ENCODE measurements around the gene DNAJC6.

The DNAJC6 gene

GRCh38 chr1:65299328-65299727 lies 10.0 kb upstream of the DNAJC6 start:
- Histone ChIP-seq H3K4me3 (ENCODE audit: low read depth in 1 of 2, low read length in 2 of 2) (no peak overlapping the region), H3K27ac (ENCODE audit: low read length) (no peak overlapping the region)

GRCh38 chr1:65308781-65309303 lies 501 bp upstream of the DNAJC6 start:
- Histone ChIP-seq H3K9me3 (ENCODE audit: control insufficient read depth in 1 of 2, low read length in 2 of 2) (no peaks in the 10 kb centered on the region), H3K4me1 (ENCODE audit: control insufficient read depth in 1 of 2, insufficient read depth in 2 of 2, low read length in 2 of 2) (peaks cover 0 to 11% of the 10 kb centered on the region in 2 donors), H3K4me3 (ENCODE audit: low read depth in 1 of 2, low read length in 2 of 2) (peak overlapping the region; percentile 16 to 61), H3K36me3 (ENCODE audit: control insufficient read depth in 1 of 2, insufficient read depth in 2 of 2, low read length in 2 of 2) (no peaks in the 10 kb centered on the region), H3K27me3 (ENCODE audit: low read depth, low read length) (peaks cover 4% of the 10 kb centered on the region), H3K27ac (ENCODE audit: low read length) (no peak overlapping the region)

More at GRCh38 chr1:65299328-65299727, 10.0 kb upstream of the DNAJC6 start:
- Histone ChIP-seq H3K27me3 (ENCODE audit: low read depth, low read length) (no peaks in the 10 kb centered on the region), H3K36me3 (ENCODE audit: control insufficient read depth in 1 of 2, insufficient read depth in 2 of 2, low read length in 2 of 2) (no peaks in the 10 kb centered on the region), H3K4me1 (ENCODE audit: control insufficient read depth in 1 of 2, insufficient read depth in 2 of 2, low read length in 2 of 2) (no peaks in the 10 kb centered on the region), H3K9me3 (ENCODE audit: control insufficient read depth in 1 of 2, low read length in 2 of 2) (peaks cover 0 to 4% of the 10 kb centered on the region in 2 donors)

GRCh38 chr1:65310078-65310587 lies 790 bp downstream of the DNAJC6 start:
- peak overlapping the region in 1 of 2 donors; percentile 61 for H3K4me3 ChIP-seq (ENCODE audit: low read depth in 1 of 2, low read length in 2 of 2)
- H3K27ac ChIP-seq (ENCODE audit: low read length), result no peak overlapping the region
- H3K4me1 ChIP-seq (ENCODE audit: control insufficient read depth in 1 of 2, insufficient read depth in 2 of 2, low read length in 2 of 2), result peaks cover 0 to 11% of the 10 kb centered on the region in 2 donors
- H3K27me3 ChIP-seq (ENCODE audit: low read depth, low read length), result peaks cover 4% of the 10 kb centered on the region
- no peaks in the 10 kb centered on the region for H3K9me3 ChIP-seq (ENCODE audit: control insufficient read depth in 1 of 2, low read length in 2 of 2)
- H3K36me3 ChIP-seq (ENCODE audit: control insufficient read depth in 1 of 2, insufficient read depth in 2 of 2, low read length in 2 of 2), result no peaks in the 10 kb centered on the region

DNA sequence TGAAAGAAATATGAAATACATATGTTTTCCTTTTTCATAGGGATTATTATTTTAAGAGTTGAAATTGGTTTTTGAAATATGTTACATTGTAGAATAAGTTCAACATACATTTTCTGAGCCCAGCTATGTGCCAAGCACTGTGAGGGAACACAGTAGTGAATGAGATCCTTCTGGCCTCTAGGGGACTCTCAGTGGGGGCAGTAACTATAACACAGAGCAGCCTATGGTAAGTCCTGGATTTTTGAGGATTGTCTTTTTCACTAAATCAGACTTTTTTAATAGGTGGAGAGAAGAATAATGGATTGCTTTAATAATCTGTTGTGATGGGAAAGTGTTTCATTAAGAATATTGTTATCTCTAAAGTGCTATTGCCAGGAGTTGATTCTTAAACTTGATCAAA lies 2.4 kb downstream of the DNAJC6 start:
- H3K27me3 ChIP-seq (ENCODE audit: low read depth, low read length), result peaks cover 4% of the 10 kb centered on the region
- H3K27ac ChIP-seq (ENCODE audit: low read length), result no peak overlapping the region
- peaks cover 0 to 11% of the 10 kb centered on the region in 2 donors for H3K4me1 ChIP-seq (ENCODE audit: control insufficient read depth in 1 of 2, insufficient read depth in 2 of 2, low read length in 2 of 2)
- no peaks in the 10 kb centered on the region for H3K9me3 ChIP-seq (ENCODE audit: control insufficient read depth in 1 of 2, low read length in 2 of 2)
- no peaks in the 10 kb centered on the region for H3K36me3 ChIP-seq (ENCODE audit: control insufficient read depth in 1 of 2, insufficient read depth in 2 of 2, low read length in 2 of 2)
- no peak overlapping the region for H3K4me3 ChIP-seq (ENCODE audit: low read depth in 1 of 2, low read length in 2 of 2)

- Histone ChIP-seq H3K9me3 (ENCODE audit: control insufficient read depth in 1 of 2, low read length in 2 of 2) (no peaks in the 10 kb centered on the region), H3K4me3 (ENCODE audit: low read depth in 1 of 2, low read length in 2 of 2) (no peak overlapping the region), H3K27me3 (ENCODE audit: low read depth, low read length) (no peaks in the 10 kb centered on the region), H3K27ac (ENCODE audit: low read length) (no peak overlapping the region), H3K36me3 (ENCODE audit: control insufficient read depth in 1 of 2, insufficient read depth in 2 of 2, low read length in 2 of 2) (no peaks in the 10 kb centered on the region), H3K4me1 (ENCODE audit: control insufficient read depth in 1 of 2, insufficient read depth in 2 of 2, low read length in 2 of 2) (no peaks in the 10 kb centered on the region)
Observed at GRCh38 chr1:65316233-65316632, 6.9 kb downstream of the DNAJC6 start.

DNA sequence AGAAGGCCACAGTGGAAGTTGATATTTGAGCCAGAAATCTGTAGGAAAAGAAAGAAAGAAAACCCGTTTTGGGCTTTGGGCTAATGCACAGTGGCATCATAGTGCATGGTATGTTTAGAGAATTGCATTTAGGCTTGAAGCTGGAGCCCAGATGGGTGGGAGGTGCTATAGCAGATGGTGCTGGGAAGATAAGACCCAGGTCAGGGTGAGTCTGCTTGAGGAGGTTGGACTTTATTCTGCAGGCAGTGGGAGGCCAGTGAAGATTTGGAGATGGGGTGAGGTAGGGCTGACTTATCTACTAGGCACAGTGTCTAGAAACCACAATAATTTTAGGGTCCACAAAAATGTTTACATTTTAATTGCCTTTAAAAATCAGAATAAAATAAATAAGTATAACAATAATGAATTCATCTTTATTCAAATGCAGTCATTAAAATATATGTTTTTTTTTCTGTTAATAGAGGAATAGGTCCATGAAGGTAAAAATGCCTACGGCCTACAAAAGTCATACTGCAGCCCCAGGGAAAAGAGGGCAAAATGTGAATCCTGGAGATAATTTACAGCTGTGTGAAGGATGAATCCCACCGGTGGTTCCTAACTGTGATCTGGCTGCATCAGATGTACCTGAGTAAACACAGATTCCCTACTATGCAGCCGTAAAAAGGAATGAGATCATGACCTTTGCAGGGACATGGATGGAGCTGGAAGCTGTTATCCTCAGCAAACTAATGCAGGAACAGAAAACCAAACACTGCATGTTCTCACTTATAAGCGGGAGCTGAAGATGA lies 8.7 kb downstream of the DNAJC6 start:
- Histone ChIP-seq H3K27me3 (ENCODE audit: low read depth, low read length) (no peaks in the 10 kb centered on the region), H3K4me3 (ENCODE audit: low read depth in 1 of 2, low read length in 2 of 2) (no peak overlapping the region), H3K9me3 (ENCODE audit: control insufficient read depth in 1 of 2, low read length in 2 of 2) (no peaks in the 10 kb centered on the region), H3K36me3 (ENCODE audit: control insufficient read depth in 1 of 2, insufficient read depth in 2 of 2, low read length in 2 of 2) (no peaks in the 10 kb centered on the region), H3K27ac (ENCODE audit: low read length) (no peak overlapping the region), H3K4me1 (ENCODE audit: control insufficient read depth in 1 of 2, insufficient read depth in 2 of 2, low read length in 2 of 2) (no peaks in the 10 kb centered on the region)

- no peak overlapping the region for H3K4me3 ChIP-seq (ENCODE audit: low read depth in 1 of 2, low read length in 2 of 2)
- H3K27me3 ChIP-seq (ENCODE audit: low read depth, low read length), result no peaks in the 10 kb centered on the region
- H3K27ac ChIP-seq (ENCODE audit: low read length), result no peak overlapping the region
- no peaks in the 10 kb centered on the region for H3K36me3 ChIP-seq (ENCODE audit: control insufficient read depth in 1 of 2, insufficient read depth in 2 of 2, low read length in 2 of 2)
- no peaks in the 10 kb centered on the region for H3K4me1 ChIP-seq (ENCODE audit: control insufficient read depth in 1 of 2, insufficient read depth in 2 of 2, low read length in 2 of 2)
- H3K9me3 ChIP-seq (ENCODE audit: control insufficient read depth in 1 of 2, low read length in 2 of 2), result no peaks in the 10 kb centered on the region
Observed at GRCh38 chr1:65319141-65319540, 9.8 kb downstream of the DNAJC6 start.

DNA sequence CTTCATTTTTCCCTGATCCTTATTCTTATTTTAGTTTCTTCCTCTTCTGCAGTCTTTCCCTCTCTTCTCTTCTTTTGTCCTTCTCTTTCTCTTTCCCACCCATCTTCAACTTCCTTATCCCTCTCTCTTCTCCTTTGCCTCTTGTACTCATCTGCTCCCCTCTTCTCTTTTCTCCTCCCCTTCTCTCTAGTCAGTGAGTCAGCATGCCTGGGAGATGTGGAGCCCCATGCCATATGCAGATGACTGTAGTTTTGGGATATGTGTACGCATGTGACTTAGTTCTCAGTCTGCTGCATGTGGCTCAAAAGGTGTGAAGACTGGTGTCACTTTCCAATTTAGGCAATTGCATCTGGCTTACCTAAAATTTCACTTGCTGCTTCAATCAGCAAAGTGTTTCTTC lies 10.4 kb downstream of the DNAJC6 start:
- no peaks in the 10 kb centered on the region for H3K36me3 ChIP-seq (ENCODE audit: control insufficient read depth in 1 of 2, insufficient read depth in 2 of 2, low read length in 2 of 2)
- H3K9me3 ChIP-seq (ENCODE audit: control insufficient read depth in 1 of 2, low read length in 2 of 2), result no peaks in the 10 kb centered on the region
- no peaks in the 10 kb centered on the region for H3K4me1 ChIP-seq (ENCODE audit: control insufficient read depth in 1 of 2, insufficient read depth in 2 of 2, low read length in 2 of 2)

DNA sequence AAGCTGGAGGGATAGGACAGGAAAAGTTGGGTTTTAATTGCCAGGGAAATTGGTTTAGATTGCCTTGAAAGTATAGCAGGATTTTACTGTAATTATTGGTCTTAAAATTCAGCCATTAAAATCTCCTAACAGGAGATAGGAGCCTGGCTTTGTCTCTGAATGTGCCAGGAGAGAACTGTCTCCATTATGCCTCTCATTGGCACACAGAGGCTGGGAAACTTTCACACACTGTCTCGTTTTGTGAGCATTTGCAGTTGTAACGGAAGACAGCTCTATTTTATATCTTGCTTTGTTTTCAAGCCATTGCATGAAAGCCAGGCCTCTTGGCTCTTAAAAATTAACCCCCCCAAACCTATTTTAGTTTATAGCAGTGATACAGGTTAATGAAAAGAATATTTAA lies 12.5 kb downstream of the DNAJC6 start:
- no peaks in the 10 kb centered on the region for H3K36me3 ChIP-seq (ENCODE audit: control insufficient read depth in 1 of 2, insufficient read depth in 2 of 2, low read length in 2 of 2)
- no peaks in the 10 kb centered on the region for H3K4me1 ChIP-seq (ENCODE audit: control insufficient read depth in 1 of 2, insufficient read depth in 2 of 2, low read length in 2 of 2)

More for the DNA sequence above, 10.4 kb downstream of the DNAJC6 start:
- H3K4me3 ChIP-seq (ENCODE audit: low read depth in 1 of 2, low read length in 2 of 2), result no peak overlapping the region
- H3K27ac ChIP-seq (ENCODE audit: low read length), result no peak overlapping the region
- no peaks in the 10 kb centered on the region for H3K27me3 ChIP-seq (ENCODE audit: low read depth, low read length)

DNA sequence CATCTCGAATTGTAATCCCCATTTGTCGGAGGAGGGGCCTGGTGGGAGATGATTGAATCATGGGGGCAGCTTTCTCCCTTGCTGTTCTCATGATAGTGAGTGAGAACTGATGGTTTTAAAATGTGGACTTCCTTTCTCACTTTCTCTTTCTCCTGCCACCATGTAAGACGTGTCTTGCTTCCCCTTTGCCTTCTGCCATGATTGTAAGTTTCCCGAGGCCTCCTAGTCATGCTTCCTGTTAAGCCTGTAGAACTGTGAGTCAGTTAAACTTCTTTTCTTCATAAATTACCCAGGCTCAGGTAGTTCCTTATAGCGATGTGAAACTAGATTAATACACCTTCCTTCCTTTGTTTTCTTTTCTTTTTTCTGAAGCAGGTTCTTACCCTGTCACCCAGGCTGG lies 13.9 kb downstream of the DNAJC6 start:
- Histone ChIP-seq H3K27ac (ENCODE audit: low read length) (no peak overlapping the region), H3K4me1 (ENCODE audit: control insufficient read depth in 1 of 2, insufficient read depth in 2 of 2, low read length in 2 of 2) (no peaks in the 10 kb centered on the region), H3K27me3 (ENCODE audit: low read depth, low read length) (no peaks in the 10 kb centered on the region), H3K4me3 (ENCODE audit: low read depth in 1 of 2, low read length in 2 of 2) (no peak overlapping the region), H3K9me3 (ENCODE audit: control insufficient read depth in 1 of 2, low read length in 2 of 2) (no peaks in the 10 kb centered on the region), H3K36me3 (ENCODE audit: control insufficient read depth in 1 of 2, insufficient read depth in 2 of 2, low read length in 2 of 2) (no peaks in the 10 kb centered on the region)

More for the DNA sequence above, 12.5 kb downstream of the DNAJC6 start:
- Histone ChIP-seq H3K9me3 (ENCODE audit: control insufficient read depth in 1 of 2, low read length in 2 of 2) (no peaks in the 10 kb centered on the region), H3K27ac (ENCODE audit: low read length) (no peak overlapping the region), H3K27me3 (ENCODE audit: low read depth, low read length) (no peaks in the 10 kb centered on the region), H3K4me3 (ENCODE audit: low read depth in 1 of 2, low read length in 2 of 2) (no peak overlapping the region)

DNA sequence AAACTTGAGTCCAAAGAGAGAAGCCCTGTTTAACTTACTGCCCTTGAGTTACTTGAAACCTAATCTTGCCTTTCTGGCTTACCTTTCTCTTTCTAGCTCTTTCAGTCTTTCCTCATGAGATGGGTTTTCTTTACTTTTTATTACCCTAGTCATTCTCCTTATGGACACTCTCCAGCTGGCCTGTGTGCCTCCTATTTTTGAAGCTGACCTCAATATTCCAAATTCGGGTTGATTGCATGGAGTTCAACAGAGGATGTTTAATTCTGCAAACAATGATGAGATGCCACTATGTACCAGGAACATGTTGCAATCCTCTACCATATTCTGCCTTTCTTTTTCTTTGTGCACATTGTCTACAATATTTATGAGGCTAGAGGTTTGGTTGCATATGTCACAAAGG lies 20.7 kb downstream of the DNAJC6 start:
- Histone ChIP-seq H3K27me3 (ENCODE audit: low read depth, low read length) (no peaks in the 10 kb centered on the region), H3K27ac (ENCODE audit: low read length) (no peak overlapping the region), H3K36me3 (ENCODE audit: control insufficient read depth in 1 of 2, insufficient read depth in 2 of 2, low read length in 2 of 2) (no peaks in the 10 kb centered on the region), H3K4me1 (ENCODE audit: control insufficient read depth in 1 of 2, insufficient read depth in 2 of 2, low read length in 2 of 2) (no peaks in the 10 kb centered on the region), H3K9me3 (ENCODE audit: control insufficient read depth in 1 of 2, low read length in 2 of 2) (no peaks in the 10 kb centered on the region), H3K4me3 (ENCODE audit: low read depth in 1 of 2, low read length in 2 of 2) (no peak overlapping the region)
